Parathyroid adenoma (tissue), 2 donors: ENCODE data around the gene POLG2.
A peak's percentile ranks its signal among the peaks of the same experiment; 100 is the strongest.
"Not testable (repeated sequence)": the region's sequence is repeated elsewhere in the genome, so short reads cannot be mapped to it uniquely, and the experiment has no call there.

ENCODE experiments used
- H2AFZ ChIP-seq: fragments of 300-600 bp; sonication (generic); one replicate; pipeline ENCODE4 v1.7.0; 2017; ENCODE audit warnings: antibody characterized with exemption, mild to moderate bottlenecking
- H3K27ac ChIP-seq: fragments of 300-600 bp; sonication (generic); one replicate; pipeline ENCODE4 v1.7.0; 2017
- H3K27me3 ChIP-seq: fragments of 300-600 bp; sonication (generic); one replicate; pipeline ENCODE4 v1.7.0; 2017; ENCODE audit warnings: low read length; ENCODE audit not compliant: control insufficient read depth, insufficient read depth
- H3K36me3 ChIP-seq: fragments of 300-600 bp; sonication (generic); one replicate; pipeline ENCODE4 v1.7.0; 2017; ENCODE audit warnings: low read length; ENCODE audit not compliant: control insufficient read depth, insufficient read depth
- H3K4me1 ChIP-seq: fragments of 300-600 bp; sonication (generic); one replicate; pipeline ENCODE4 v1.7.0; 2017; ENCODE audit warnings: control low read depth
- H3K4me2 ChIP-seq: fragments of 300-600 bp; sonication (generic); one replicate; pipeline ENCODE4 v1.7.0; 2017; ENCODE audit warnings: low read length
- H3K4me3 ChIP-seq: fragments of 300-600 bp; sonication (generic); one replicate; pipeline ENCODE4 v1.7.0; 2017; ENCODE audit warnings: low read depth, low read length
- H3K79me2 ChIP-seq: fragments of 300-600 bp; sonication (generic); one replicate; pipeline ENCODE4 v1.7.0; 2017; ENCODE audit warnings: control low read depth
- H3K9ac ChIP-seq: fragments of 300-600 bp; sonication (generic); one replicate; pipeline ENCODE4 v1.7.0; 2017; ENCODE audit warnings: mild to moderate bottlenecking
- H3K9me3 ChIP-seq: fragments of 300-600 bp; sonication (generic); one replicate; pipeline ENCODE4 v1.7.0; 2017; ENCODE audit warnings: low read length; ENCODE audit not compliant: control insufficient read depth
- CTCF ChIP-seq: fragments of 300-600 bp; sonication (generic); IDR thresholded peaks from one replicate; pipeline ENCODE4 v1.7.0; 2017; ENCODE audit warnings: antibody characterized with exemption, mild to moderate bottlenecking
- donor health status: primary hyperparathyroidism.

POLG2 gene

GRCh38 chr17:64498308-64499203 lies 1.7 kb upstream of the POLG2 start:
- Histone ChIP-seq H3K4me2 (no peak overlapping the region), H3K36me3 (no peaks in the 10 kb centered on the region), H3K4me3 (no peak overlapping the region), H3K9me3 (no peaks in the 10 kb centered on the region), H3K27ac (no peak overlapping the region), H3K4me1 (peaks cover 13% of the 10 kb centered on the region), H3K27me3 (no peaks in the 10 kb centered on the region), H3K9ac (no peak overlapping the region), H3K79me2 (peaks cover 20% of the 10 kb centered on the region), H2AFZ (no peak overlapping the region)
- TF ChIP-seq CTCF: no peak

DNA sequence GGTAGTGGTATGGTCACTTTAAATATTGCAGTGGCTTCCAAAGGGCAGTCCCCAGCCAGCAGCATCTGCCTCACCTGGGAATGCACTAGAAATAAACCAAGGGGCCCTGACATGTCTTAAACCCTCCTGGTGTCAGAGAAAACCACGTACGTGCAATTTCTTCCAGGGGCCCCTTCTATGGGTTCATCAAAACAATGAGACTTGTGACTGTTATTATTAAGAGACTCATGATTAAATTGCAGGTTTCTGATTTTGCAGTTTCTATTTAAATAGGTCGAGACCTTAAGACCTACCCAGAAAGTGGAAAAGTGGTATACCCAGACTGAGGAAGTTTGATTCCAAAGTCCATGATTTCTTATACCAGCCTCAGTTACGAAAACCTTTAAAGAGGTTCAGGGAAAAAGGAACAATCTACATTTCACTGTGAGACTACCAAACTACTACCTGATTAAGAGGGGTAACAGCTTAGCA lies 746 bp upstream of the POLG2 start:
- peaks cover 4% of the 10 kb centered on the region for H3K4me1 ChIP-seq
- no peaks in the 10 kb centered on the region for H3K27me3 ChIP-seq
- no peaks in the 10 kb centered on the region for H3K36me3 ChIP-seq
- no peak for TF ChIP-seq CTCF
- no peak overlapping the region for H3K9ac ChIP-seq
- H3K4me3 ChIP-seq: peak overlapping the region; percentile 61
- H3K27ac ChIP-seq: peak overlapping the region; percentile 68
- H3K4me2 ChIP-seq: peak overlapping the region; percentile 90
- H3K79me2 ChIP-seq: peaks cover 13% of the 10 kb centered on the region
- H3K9me3 ChIP-seq: no peaks in the 10 kb centered on the region
- H2AFZ ChIP-seq: no peak overlapping the region

- no peaks in the 10 kb centered on the region for H3K27me3 ChIP-seq
- peak overlapping the region; percentile 68 for H3K27ac ChIP-seq
- H3K79me2 ChIP-seq: peaks cover 8% of the 10 kb centered on the region
- TF ChIP-seq CTCF: no peak
- H3K9ac ChIP-seq: peak overlapping the region; percentile 31
- H3K4me2 ChIP-seq: peak overlapping the region; percentile 90
- H3K4me3 ChIP-seq: peak overlapping the region; percentile 61
- peaks cover 4% of the 10 kb centered on the region for H3K4me1 ChIP-seq
- H3K9me3 ChIP-seq: no peaks in the 10 kb centered on the region
- H3K36me3 ChIP-seq: no peaks in the 10 kb centered on the region
- H2AFZ ChIP-seq: peak overlapping the region; percentile 72
Observed at GRCh38 chr17:64496348-64496785, 487 bp downstream of the POLG2 start.

DNA sequence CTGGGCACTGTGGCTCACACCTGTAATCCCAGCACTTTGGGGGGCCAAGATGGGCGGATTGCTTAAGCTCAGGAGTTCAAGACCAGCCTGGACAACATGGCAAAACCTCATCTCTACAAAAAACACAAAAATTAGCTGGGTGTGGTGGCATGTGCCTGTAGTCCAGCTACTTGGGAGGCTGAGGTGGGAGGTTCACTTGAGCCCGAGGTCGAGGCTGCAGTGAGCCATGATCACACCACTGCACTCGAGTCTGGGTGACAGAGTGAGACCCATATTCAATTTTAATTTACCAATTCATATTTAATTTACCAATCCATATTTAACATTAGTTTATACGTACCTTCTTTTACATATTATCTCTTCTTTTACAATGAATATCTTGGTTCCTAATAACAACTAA lies 1.6 kb downstream of the POLG2 start:
- not testable (repeated sequence) for H3K4me2 ChIP-seq, H3K27me3 ChIP-seq, H3K9me3 ChIP-seq, H3K79me2 ChIP-seq, H3K9ac ChIP-seq, H3K36me3 ChIP-seq, H3K27ac ChIP-seq, H3K4me3 ChIP-seq, H2AFZ ChIP-seq, H3K4me1 ChIP-seq

DNA sequence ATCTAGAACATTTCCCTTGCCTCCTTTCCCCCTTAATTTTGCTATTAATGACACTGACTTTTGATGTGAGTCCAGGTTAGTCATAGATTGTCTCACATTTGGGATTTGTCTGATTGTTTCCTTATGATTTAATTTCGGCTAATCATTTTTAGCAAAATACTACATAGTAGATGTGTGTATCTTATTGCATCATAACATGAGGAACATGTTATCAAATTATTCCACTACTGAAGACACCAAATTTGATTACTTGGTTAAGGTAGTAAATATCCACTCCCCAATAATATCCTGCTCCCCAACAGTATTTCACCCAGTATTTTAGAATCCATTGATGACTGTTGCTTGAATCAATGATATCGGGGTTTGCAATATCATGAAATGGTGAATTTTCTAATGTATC lies 2.7 kb downstream of the POLG2 start:
- H3K4me3 ChIP-seq: no peak overlapping the region
- no peak overlapping the region for H3K9ac ChIP-seq
- no peak for TF ChIP-seq CTCF
- peaks cover 4% of the 10 kb centered on the region for H3K4me1 ChIP-seq
- no peaks in the 10 kb centered on the region for H3K36me3 ChIP-seq
- H3K79me2 ChIP-seq: peaks cover 3% of the 10 kb centered on the region
- no peak overlapping the region for H3K27ac ChIP-seq
- H2AFZ ChIP-seq: no peak overlapping the region
- no peak overlapping the region for H3K4me2 ChIP-seq
- no peaks in the 10 kb centered on the region for H3K27me3 ChIP-seq
- no peaks in the 10 kb centered on the region for H3K9me3 ChIP-seq
